ENCODE measurements around the gene TNS1.

The TNS1 gene

GRCh38 chr2:217980036-217980435 is 22.8 kb downstream of the TNS1 start:
- DNase-seq: no peak

GRCh38 chr2:217979151-217979811 is 23.5 kb downstream of the TNS1 start:
- DNase-seq: no peak
- ATAC-seq: no peak

More at GRCh38 chr2:217980036-217980435, 22.8 kb downstream of the TNS1 start:
- no peak for ATAC-seq

- DNase-seq: no peak
- ATAC-seq: no peak
Observed at GRCh38 chr2:217978536-217979150, 24.2 kb downstream of the TNS1 start.

GRCh38 chr2:217977840-217978535 is 24.8 kb downstream of the TNS1 start:
- ATAC-seq: no peak
- DNase-seq: no peak

- ATAC-seq (no peak), DNase-seq (no peak)
Observed at GRCh38 chr2:217976301-217976700, 26.5 kb downstream of the TNS1 start.

GRCh38 chr2:217975626-217976025 is 27.2 kb downstream of the TNS1 start:
- DNase-seq: no peak
- ATAC-seq: no peak

GRCh38 chr2:217974389-217975005 is 28.3 kb downstream of the TNS1 start:
- no peak for DNase-seq
- no peak for ATAC-seq

GRCh38 chr2:217973008-217973787 is 29.6 kb downstream of the TNS1 start:
- DNase-seq: no peak
- ATAC-seq: no peak

- ATAC-seq (no peak), DNase-seq (no peak)
Observed at GRCh38 chr2:217972490-217972889, 30.3 kb downstream of the TNS1 start.

- DNase-seq (no peak), ATAC-seq (no peak)
Observed at GRCh38 chr2:217972037-217972436, 30.8 kb downstream of the TNS1 start.

- no peak for DNase-seq
- ATAC-seq: no peak
Observed at GRCh38 chr2:217971166-217971565, 31.6 kb downstream of the TNS1 start.

- ATAC-seq (no peak), DNase-seq (no peak)
Observed at GRCh38 chr2:217970206-217970605, 32.6 kb downstream of the TNS1 start.

GRCh38 chr2:217969588-217969987 is 33.2 kb downstream of the TNS1 start:
- ATAC-seq (no peak), DNase-seq (no peak)

GRCh38 chr2:217968023-217968422 is 34.8 kb downstream of the TNS1 start:
- ATAC-seq (no peak), DNase-seq (no peak)

- ATAC-seq: no peak
- no peak for DNase-seq
Observed at GRCh38 chr2:217966423-217967070, 36.2 kb downstream of the TNS1 start.

- DNase-seq: no peak
- no peak for ATAC-seq
Observed at GRCh38 chr2:217964275-217965161, 38.3 kb downstream of the TNS1 start.

- DNase-seq (no peak), ATAC-seq (no peak)
Observed at GRCh38 chr2:217960351-217960750, 42.4 kb downstream of the TNS1 start.

- no peak for DNase-seq
- ATAC-seq: no peak
Observed at GRCh38 chr2:217959723-217960122, 43.1 kb downstream of the TNS1 start.

- DNase-seq (no peak), ATAC-seq (no peak)
Observed at GRCh38 chr2:217958884-217959225, 43.9 kb downstream of the TNS1 start.

GRCh38 chr2:217958206-217958883 is 44.5 kb downstream of the TNS1 start:
- ATAC-seq: no peak
- no peak for DNase-seq

Data from stimulated activated naive CD8-positive, alpha-beta T cell treated with anti-CD3 and anti-CD28 coated beads, Interleukin-15, Interleukin-2, amounts not matched to agents 100 U/mL and 50 U/mL, for 24 hours (primary cell).